GM12891 (cell line): ENCODE results near the gene CXCR4.
A peak's percentile ranks its signal among the peaks of the same experiment; 100 is the strongest.

ENCODE experiments used
- DNase-seq: peaks from one replicate; pipeline ENCODE4 v3.0.0; 2011; ENCODE audit warnings: low spot score; ENCODE audit not compliant: insufficient read length
- FAIRE-seq: peaks from 2 replicates; lab custom pipeline; 2011; peaks lifted over from hg19 to GRCh38; lab: Jason Lieb, UNC
- PAX5 ChIP-seq: IDR thresholded peaks from 2 replicates; pipeline ENCODE4 v1.6.1; 2011; ENCODE audit warnings: low read length, moderate library complexity, mild to moderate bottlenecking; ENCODE audit not compliant: insufficient read depth, severe bottlenecking
- POLR2A ChIP-seq: IDR thresholded peaks from 2 replicates; pipeline ENCODE4 v1.6.1; 2011; ENCODE audit warnings: low read depth, low read length, control low read depth
- POLR2AphosphoS5 ChIP-seq: IDR thresholded peaks from 2 replicates; pipeline ENCODE4 v1.6.1; 2011; ENCODE audit warnings: low read depth, low read length, control low read depth
- POU2F2 ChIP-seq: IDR thresholded peaks from 2 replicates; pipeline ENCODE4 v1.6.1; 2011; ENCODE audit warnings: low read depth, mild to moderate bottlenecking, control low read depth, low read length, moderate library complexity
- SPI1 ChIP-seq: IDR thresholded peaks from 2 replicates; pipeline ENCODE4 v1.6.1; 2011; ENCODE audit warnings: low read depth, low read length, control low read depth
- TAF1 ChIP-seq: IDR thresholded peaks from 2 replicates; pipeline ENCODE4 v1.6.1; 2011; ENCODE audit warnings: low read depth, low read length, control low read depth

Gene CXCR4

DNA sequence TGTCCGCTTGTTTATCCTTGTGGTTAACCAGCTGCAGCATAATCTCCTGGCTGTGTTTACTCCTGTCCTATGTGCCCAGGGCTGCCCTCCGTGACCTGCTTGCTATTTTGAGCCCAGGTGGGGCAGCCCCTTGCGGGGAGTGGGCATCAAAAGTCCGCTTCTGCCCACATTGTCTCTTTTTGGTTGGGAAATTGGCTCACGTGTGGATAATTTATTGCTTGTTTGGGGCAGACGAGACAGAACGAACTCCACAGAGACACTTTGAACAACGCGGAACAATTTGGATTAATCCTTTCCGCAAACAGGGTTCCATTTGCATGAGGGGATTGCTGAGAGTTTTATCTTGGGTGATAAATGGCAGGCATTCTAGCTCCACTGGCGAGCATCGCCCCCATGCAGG lies 8.1 kb upstream of the CXCR4 start:
- DNase-seq (no peak), FAIRE-seq (no peak)
- TF ChIP-seq POU2F2 (no peak), POLR2AphosphoS5 (no peak), SPI1 (no peak)

DNA sequence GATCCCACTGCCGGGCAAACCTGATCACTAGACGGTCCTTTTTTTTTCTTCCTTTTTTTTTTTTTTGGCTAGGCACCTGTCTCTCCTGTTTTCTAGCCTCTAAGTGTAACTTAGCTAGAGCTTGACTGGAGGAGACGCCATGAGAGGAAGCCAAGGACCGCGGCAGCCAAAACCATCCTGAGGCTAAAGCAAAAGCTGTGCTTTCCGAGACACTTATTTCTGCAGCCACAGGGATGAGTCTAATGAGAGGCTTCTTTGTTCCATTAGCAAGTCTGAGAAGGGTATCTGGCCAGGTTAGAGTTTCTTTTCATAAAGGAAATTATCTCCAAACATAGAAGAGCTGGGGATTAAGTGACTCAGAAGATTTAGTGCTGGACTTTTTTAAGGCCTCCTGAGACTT lies 7.3 kb upstream of the CXCR4 start:
- FAIRE-seq (no peak), DNase-seq (no peak)
- no peak for TF ChIP-seq POLR2AphosphoS5
- no peak for TF ChIP-seq POLR2A
- no peak for TF ChIP-seq POU2F2
- TF ChIP-seq PAX5, result no peak
- TF ChIP-seq TAF1, result no peak
- TF ChIP-seq SPI1, result no peak

DNA sequence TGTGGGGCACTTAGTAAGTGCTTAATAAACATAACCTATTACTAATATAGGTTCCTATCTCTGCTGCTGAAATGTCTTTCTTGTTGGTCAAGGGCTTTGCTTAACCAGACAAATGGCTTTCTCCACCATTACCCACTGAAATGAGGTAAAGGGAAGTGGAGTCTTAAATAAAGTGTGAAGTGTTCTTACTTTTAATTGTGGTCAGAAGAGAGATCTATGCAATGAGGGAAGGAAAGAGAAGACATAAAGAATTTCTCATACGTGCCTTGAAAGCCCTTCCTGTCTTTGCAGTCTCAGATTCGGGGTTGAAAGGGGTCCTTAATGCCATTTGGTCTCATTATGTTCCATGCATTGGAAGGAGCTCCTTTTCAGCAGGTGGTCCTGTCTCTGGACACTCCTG lies 6.9 kb upstream of the CXCR4 start:
- DNase-seq, result no peak
- no peak for FAIRE-seq
- TF ChIP-seq POU2F2 (no peak), TAF1 (no peak), POLR2A (no peak), POLR2AphosphoS5 (no peak), PAX5 (no peak), SPI1 (no peak)

DNA sequence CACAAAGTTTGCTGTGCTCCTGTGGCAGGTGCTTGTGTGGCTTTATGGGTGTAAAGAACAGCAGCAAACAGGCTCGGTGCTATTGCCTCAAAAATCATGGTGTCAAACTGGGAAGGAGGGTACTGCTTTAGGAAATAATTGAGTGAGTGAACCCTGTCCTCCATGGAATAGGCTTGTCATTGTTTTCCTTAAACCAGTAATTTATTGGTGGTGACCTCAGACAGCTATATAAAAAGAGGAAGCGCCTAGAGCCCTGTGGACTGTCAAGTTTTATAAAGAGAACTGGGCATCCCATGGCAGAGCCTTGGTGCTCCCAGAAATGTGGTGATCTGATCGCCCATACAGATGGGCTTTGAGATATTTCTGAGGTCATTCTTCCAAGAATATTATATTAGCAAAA lies 4.7 kb upstream of the CXCR4 start:
- FAIRE-seq (no peak), DNase-seq (no peak)
- TF ChIP-seq PAX5 (no peak), POU2F2 (no peak), TAF1 (no peak), POLR2AphosphoS5 (no peak), SPI1 (no peak), POLR2A (no peak)

DNA sequence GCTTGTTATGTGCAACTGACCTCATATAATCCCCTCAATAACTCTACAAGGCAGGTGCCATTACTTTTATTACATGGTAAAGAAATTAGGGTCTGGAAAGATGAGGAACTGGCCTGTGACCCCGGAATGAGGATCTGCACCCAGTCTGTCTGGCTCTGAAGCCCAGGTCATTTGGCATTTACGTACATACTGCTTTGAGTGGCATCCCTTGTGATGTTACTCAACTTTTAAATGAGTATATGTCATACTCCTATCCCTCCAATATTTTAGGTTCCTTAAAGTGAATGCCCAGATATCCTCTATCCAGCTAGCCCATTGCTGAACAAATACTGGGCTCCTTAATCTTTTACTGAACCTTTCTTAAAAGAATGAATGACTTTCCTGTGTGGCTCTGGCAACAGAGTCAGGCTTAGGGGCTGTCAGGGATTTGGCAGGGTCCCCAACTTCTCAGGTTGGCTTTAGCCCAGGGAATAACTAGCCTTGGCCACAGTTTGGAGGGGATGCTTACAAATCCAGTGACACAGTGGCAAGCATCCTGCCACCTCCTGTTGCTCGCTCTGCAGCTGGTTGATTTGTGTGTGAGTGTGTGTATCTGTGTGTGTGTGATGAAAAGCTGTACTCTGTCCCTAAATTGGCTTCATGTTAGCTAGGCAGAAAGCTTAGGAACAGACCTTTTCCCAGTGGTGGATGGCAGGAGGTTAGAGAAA lies 3.4 kb upstream of the CXCR4 start:
- FAIRE-seq, result no peak
- TF ChIP-seq POLR2A (no peak), POLR2AphosphoS5 (no peak), TAF1 (no peak), SPI1 (no peak), POU2F2 (no peak), PAX5 (no peak)
- DNase-seq, result no peak

DNA sequence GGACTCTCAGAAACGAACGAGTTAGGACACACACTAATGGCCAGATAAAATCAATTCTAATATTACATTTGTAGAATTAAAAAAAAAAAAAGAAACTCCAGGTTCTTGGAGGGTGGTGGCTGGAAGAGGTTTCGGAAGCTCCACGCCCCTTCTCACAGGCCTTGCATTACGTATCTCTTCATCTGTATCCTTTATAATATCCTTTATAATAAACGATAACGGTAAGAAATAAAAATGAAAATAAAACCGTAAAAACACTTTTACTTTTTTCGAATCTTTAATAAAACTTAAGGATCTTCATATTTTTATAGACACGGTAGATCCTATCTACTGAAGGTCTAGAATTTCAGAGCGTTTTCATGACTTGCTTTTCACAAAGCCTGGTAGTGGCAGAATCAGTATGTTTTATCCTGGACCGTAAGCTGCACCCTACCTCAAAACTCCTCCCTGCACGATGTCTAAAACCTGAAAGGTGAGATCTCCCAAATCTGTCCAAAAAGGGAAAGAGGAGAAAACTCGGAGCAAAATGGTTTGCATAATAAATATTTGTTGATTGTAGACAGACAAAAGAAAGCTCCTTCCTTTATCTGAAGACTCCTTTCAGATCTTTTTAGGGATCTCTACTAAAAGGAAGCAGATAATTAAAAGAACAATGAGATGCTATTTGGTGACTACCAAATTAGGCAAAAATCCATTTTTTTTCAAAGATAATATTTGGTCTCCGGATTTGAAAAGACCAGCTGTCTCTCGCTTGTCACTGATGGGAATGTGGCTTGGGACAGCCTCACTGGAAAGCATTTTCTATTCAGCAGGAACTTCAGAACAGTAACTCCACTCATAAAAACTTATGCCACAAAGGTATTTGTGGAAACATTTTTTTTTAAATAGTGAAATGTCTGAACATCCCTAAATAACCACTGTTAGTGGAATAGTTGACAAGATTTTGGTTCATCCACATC lies 2.0 kb upstream of the CXCR4 start:
- no peak for FAIRE-seq

DNA sequence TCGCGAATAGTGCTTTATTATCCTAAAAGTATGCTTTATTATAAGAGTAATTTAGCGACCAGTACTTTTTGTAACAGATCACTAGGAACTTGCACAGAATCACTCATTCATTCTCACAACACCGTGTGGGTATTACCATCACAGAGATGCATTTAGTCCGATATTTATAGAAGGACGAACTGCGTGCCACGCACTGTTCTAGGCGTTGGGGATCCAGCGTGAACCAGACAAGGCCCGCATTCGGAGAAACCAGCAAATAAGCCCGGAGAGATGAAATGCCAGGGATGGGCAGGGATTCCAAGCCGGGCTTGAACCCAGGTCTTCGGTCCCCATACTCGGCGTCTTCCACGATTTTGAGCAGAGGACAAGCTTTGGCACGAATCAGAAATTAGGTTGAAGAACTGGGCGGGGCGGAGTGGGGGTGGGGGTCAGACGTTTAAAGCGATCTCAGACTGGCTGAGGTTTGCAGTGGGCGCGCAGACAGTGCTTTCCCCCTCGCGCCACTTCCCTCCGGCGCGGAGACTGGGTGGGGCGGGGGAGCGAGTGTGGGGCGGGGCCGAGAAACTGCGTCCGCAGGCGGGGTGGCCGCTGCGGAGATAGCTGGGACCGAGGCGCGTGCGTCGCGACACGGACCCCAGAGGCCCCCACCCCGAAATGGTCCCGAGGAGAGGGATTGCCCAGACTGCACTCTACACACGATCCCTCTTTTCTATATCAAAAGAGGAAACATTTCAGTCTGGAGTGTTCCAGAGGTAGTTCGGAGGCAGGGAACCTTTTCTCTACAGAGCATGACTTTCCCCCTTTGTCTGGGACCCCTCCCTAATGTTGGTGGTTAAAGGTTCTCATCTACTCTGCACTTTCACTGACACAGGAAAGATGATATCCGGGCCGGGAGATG lies 1.1 kb upstream of the CXCR4 start:
- FAIRE-seq (no peak), DNase-seq (no peak)
- TF ChIP-seq POLR2AphosphoS5 (no peak), SPI1 (0 out of 2 replicates have a peak, but pooled peaks have one; percentile 31)

More for the DNA sequence above, 2.0 kb upstream of the CXCR4 start:
- TF ChIP-seq TAF1 (no peak), SPI1 (no peak), PAX5 (no peak), POLR2AphosphoS5 (no peak), POU2F2 (no peak), POLR2A (no peak)
- no peak for DNase-seq

DNA sequence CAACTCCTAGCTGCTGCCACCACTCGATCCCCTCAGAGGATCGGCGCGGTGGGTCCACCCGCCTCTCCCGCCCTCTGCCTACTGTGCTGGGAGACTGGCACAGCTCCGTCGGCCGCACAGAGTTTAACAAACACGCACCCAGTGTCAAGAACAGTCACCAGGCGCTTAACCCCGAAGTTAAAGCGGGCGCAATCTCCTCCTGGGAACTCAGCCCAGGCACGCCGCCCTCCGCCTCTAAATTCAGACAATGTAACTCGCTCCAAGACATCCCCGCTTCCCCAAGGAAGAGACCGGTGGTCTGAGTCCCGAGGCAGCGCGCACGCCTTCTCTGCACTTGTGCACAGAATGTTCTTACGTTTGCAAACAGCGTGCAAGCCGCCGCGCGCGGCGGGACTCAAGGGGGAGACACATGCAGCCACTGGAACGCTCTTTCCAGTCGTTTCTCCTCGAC lies 533 bp downstream of the CXCR4 start:
- no peak for FAIRE-seq
- no peak for DNase-seq
- TF ChIP-seq TAF1 (no peak), POLR2A (no peak), POLR2AphosphoS5 (no peak; the same call in 1 of the 2 replicates), PAX5 (no peak), SPI1 (no peak), POU2F2 (no peak; the same call in 1 of the 2 replicates)

DNA sequence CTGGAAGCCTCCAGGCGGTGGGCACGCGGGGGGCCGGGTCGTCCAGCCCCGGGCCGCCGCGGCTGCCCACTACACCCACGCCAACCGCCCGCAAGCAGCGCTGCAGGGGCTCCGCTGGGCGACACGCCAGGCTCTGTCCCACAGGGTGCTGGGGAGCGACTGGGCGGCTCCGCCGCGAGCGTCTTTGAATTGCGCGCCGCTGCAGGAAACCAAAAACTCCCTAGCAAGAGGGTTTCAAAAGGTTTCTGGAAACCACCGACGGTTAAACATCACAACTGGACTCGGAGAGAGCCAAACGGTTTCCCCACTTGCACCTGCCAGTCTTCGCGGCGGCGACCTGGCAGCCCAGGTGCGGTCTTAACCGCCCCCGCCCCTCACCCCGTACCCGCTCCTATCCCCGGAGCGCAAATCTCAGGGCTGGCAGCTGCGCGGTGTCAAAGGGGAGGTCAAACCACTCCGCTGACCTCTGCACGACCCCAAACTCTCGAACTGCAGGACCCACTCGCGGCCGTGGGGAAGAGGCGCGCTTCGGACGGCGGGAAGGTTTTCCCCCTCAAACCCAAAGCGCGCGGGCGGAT lies 1.0 kb downstream of the CXCR4 start:
- DNase-seq, result peak; percentile 58
- TF ChIP-seq POU2F2 (no peak; the same call in 1 of the 2 replicates), SPI1 (no peak), POLR2AphosphoS5 (peak; percentile 80), POLR2A (peak; percentile 71; the same call in 1 of the 2 replicates), TAF1 (peak; percentile 45; the same call in 1 of the 2 replicates), PAX5 (no peak)
- FAIRE-seq, result peak; percentile 85
